ENCODE results near the gene NKIRAS1.

Gene NKIRAS1

GRCh38 chr3:23949784-23950183 is 33.0 kb upstream of the NKIRAS1 start:
- DNase-seq (ENCODE audit: low read depth in 1 of 2, low spot score in 1 of 2): peak in 1 of 2 experiments; percentile 46
- in situ Hi-C loops (cut with HindIII; ENCODE audit: low pct_unique_long_range_greater_than_20kb, low sequenced_read_pairs): no loop called here

GRCh38 chr3:23948761-23949160 is 32.0 kb upstream of the NKIRAS1 start:
- in situ Hi-C loops (cut with HindIII; ENCODE audit: low pct_unique_long_range_greater_than_20kb, low sequenced_read_pairs): no loop called here
- TF ChIP-seq JUND (IDR thresholded peaks at IDR 0.05; ENCODE audit: low read depth): no peak
- DNase-seq (ENCODE audit: low read depth in 1 of 2, low spot score in 1 of 2): no peak

More at GRCh38 chr3:23949784-23950183, 33.0 kb upstream of the NKIRAS1 start:
- TF ChIP-seq JUND (IDR thresholded peaks at IDR 0.05; ENCODE audit: low read depth): no peak

GRCh38 chr3:23945913-23946687 is 29.3 kb upstream of the NKIRAS1 start:
- DNase-seq (ENCODE audit: low read depth in 1 of 2, low spot score in 1 of 2): peak; percentile 94 to 98
- in situ Hi-C loops (cut with HindIII; ENCODE audit: low pct_unique_long_range_greater_than_20kb, low sequenced_read_pairs): no loop called here
- no peak for TF ChIP-seq JUND (IDR thresholded peaks at IDR 0.05; ENCODE audit: low read depth)

GRCh38 chr3:23945663-23945912 is 28.8 kb upstream of the NKIRAS1 start:
- in situ Hi-C loops (cut with HindIII; ENCODE audit: low pct_unique_long_range_greater_than_20kb, low sequenced_read_pairs): no loop called here

GRCh38 chr3:23944861-23945662 is 28.3 kb upstream of the NKIRAS1 start, which contains the start of gene NR1D2:
NR1D2 (plus strand) TSS chr3:23945286; CDS start chr3:23945579, 293 bp downstream.
- no peak for TF ChIP-seq JUND (IDR thresholded peaks at IDR 0.05; ENCODE audit: low read depth)
- peak; percentile 73 to 85 for DNase-seq (ENCODE audit: low read depth in 1 of 2, low spot score in 1 of 2)
- in situ Hi-C loops (cut with HindIII; ENCODE audit: low pct_unique_long_range_greater_than_20kb, low sequenced_read_pairs): no loop called here

More at GRCh38 chr3:23945663-23945912, 28.8 kb upstream of the NKIRAS1 start:
- DNase-seq (ENCODE audit: low read depth in 1 of 2, low spot score in 1 of 2): no peak
- TF ChIP-seq JUND (IDR thresholded peaks at IDR 0.05; ENCODE audit: low read depth): no peak

GRCh38 chr3:23944007-23944783 is 27.4 kb upstream of the NKIRAS1 start:
- DNase-seq (ENCODE audit: low read depth in 1 of 2, low spot score in 1 of 2): no peak
- TF ChIP-seq JUND (IDR thresholded peaks at IDR 0.05; ENCODE audit: low read depth): no peak

GRCh38 chr3:23942546-23942945 is 25.8 kb upstream of the NKIRAS1 start:
- in situ Hi-C loops (cut with HindIII; ENCODE audit: low pct_unique_long_range_greater_than_20kb, low sequenced_read_pairs): no loop called here
- no peak for DNase-seq (ENCODE audit: low read depth in 1 of 2, low spot score in 1 of 2)
- no peak for TF ChIP-seq JUND (IDR thresholded peaks at IDR 0.05; ENCODE audit: low read depth)

More at GRCh38 chr3:23944007-23944783, 27.4 kb upstream of the NKIRAS1 start:
- in situ Hi-C loops (cut with HindIII; ENCODE audit: low pct_unique_long_range_greater_than_20kb, low sequenced_read_pairs): no loop called here

- no peak for TF ChIP-seq JUND (IDR thresholded peaks at IDR 0.05; ENCODE audit: low read depth)
Observed at GRCh38 chr3:23941440-23941839, 24.6 kb upstream of the NKIRAS1 start.

GRCh38 chr3:23940775-23941174 is 24.0 kb upstream of the NKIRAS1 start:
- no peak for TF ChIP-seq JUND (IDR thresholded peaks at IDR 0.05; ENCODE audit: low read depth)
- in situ Hi-C loops (cut with HindIII; ENCODE audit: low pct_unique_long_range_greater_than_20kb, low sequenced_read_pairs): no loop called here
- no peak for DNase-seq (ENCODE audit: low read depth in 1 of 2, low spot score in 1 of 2)

More at GRCh38 chr3:23941440-23941839, 24.6 kb upstream of the NKIRAS1 start:
- no peak for DNase-seq (ENCODE audit: low read depth in 1 of 2, low spot score in 1 of 2)
- in situ Hi-C loops (cut with HindIII; ENCODE audit: low pct_unique_long_range_greater_than_20kb, low sequenced_read_pairs): no loop called here

- TF ChIP-seq JUND (IDR thresholded peaks at IDR 0.05; ENCODE audit: low read depth): no peak
- DNase-seq (ENCODE audit: low read depth in 1 of 2, low spot score in 1 of 2): no peak
- in situ Hi-C loops (cut with HindIII; ENCODE audit: low pct_unique_long_range_greater_than_20kb, low sequenced_read_pairs): no loop called here
Observed at GRCh38 chr3:23938688-23939087, 21.9 kb upstream of the NKIRAS1 start.

GRCh38 chr3:23937296-23937695 is 20.5 kb upstream of the NKIRAS1 start:
- no peak for DNase-seq (ENCODE audit: low read depth in 1 of 2, low spot score in 1 of 2)
- no peak for TF ChIP-seq JUND (IDR thresholded peaks at IDR 0.05; ENCODE audit: low read depth)
- in situ Hi-C loops (cut with HindIII; ENCODE audit: low pct_unique_long_range_greater_than_20kb, low sequenced_read_pairs): no loop called here

GRCh38 chr3:23934253-23934652 is 17.5 kb upstream of the NKIRAS1 start:
- in situ Hi-C loops (cut with HindIII; ENCODE audit: low pct_unique_long_range_greater_than_20kb, low sequenced_read_pairs): no loop called here
- no peak for TF ChIP-seq JUND (IDR thresholded peaks at IDR 0.05; ENCODE audit: low read depth)
- DNase-seq (ENCODE audit: low read depth in 1 of 2, low spot score in 1 of 2): no peak
